ENCODE results near the gene PRMT7. TPM values are rescaled to one million over a fixed set of nuclear protein-coding genes. Genes with fewer than 3 reads are reported as not detected.
A peak's percentile ranks its signal among the peaks of the same experiment; 100 is the strongest.

The PRMT7 gene
- polyA plus RNA-seq, 1 donor (not counting 4 experiments of a cell fraction or from before 2014, with no cell fraction given) = 27.4 TPM

- Histone ChIP-seq H3K36me3 (ENCODE audit: control insufficient read depth in 2 of 2, extremely low read depth in 1 of 2, insufficient read depth in 2 of 2, low read length in 2 of 2) (peaks cover 11 to 24% of the 10 kb centered on the region in 2 experiments), H3K4me1 (ENCODE audit: control insufficient read depth, extremely low read depth, insufficient read depth, low read length) (peaks cover 43% of the 10 kb centered on the region), H3K9me1 (ENCODE audit: control insufficient read depth, extremely low read depth, insufficient read depth, low read length) (peaks cover 18% of the 10 kb centered on the region), H3K4me2 (ENCODE audit: control insufficient read depth, extremely low read depth, insufficient read depth, low read depth, low read length) (no peak overlapping the region), H3K27me3 (ENCODE audit: control insufficient read depth, extremely low read depth, insufficient read depth, low read length) (no peaks in the 10 kb centered on the region), H3K9me3 (ENCODE audit: control insufficient read depth, low read depth, low read length) (no peaks in the 10 kb centered on the region), H3K4me3 (ENCODE audit: control insufficient read depth in 2 of 3, extremely low read depth in 1 of 3, insufficient read depth in 2 of 3, low read depth in 1 of 3, low read length in 3 of 3) (no peak overlapping the region), H3K27ac (ENCODE audit: control insufficient read depth, insufficient read depth, low read length) (no peak overlapping the region), H3K9ac (ENCODE audit: control insufficient read depth, extremely low read depth, insufficient read depth, low read length) (no peak overlapping the region), H2AFZ (ENCODE audit: control insufficient read depth, low read length) (no peak overlapping the region), H4K20me1 (ENCODE audit: control insufficient read depth, extremely low read depth, insufficient read depth, low read length) (peaks cover 20% of the 10 kb centered on the region), H3K79me2 (ENCODE audit: control insufficient read depth, insufficient read depth, low read length) (peaks cover 35% of the 10 kb centered on the region)
- DNase-seq (ENCODE audit: low read depth, low spot score) = no peak
- no peak for FAIRE-seq
- dilution Hi-C loops (cut with MboI; ENCODE audit: extremely low pct_ligation_motif_present, low sequenced_read_pairs) = no loop called here
- TF ChIP-seq EZH2 (IDR thresholded peaks at IDR 0.05; ENCODE audit: low read length) = no peak
- TF ChIP-seq CTCF (optimal IDR thresholded peaks at IDR 0.05 in 1 of 3, IDR thresholded peaks at IDR 0.05 in 1 of 3, conservative IDR thresholded peaks at IDR 0.05 in 1 of 3; ENCODE audit: extremely low read depth in 1 of 3, insufficient read depth in 2 of 3, low read length in 3 of 3) = no peak
Observed at GRCh38 chr16:68274441-68274840, 36.4 kb upstream of the PRMT7 start.

- peak; percentile 66 for FAIRE-seq
- Histone ChIP-seq H3K27ac (ENCODE audit: control insufficient read depth, insufficient read depth, low read length) (no peak overlapping the region), H3K36me3 (ENCODE audit: control insufficient read depth in 2 of 2, extremely low read depth in 1 of 2, insufficient read depth in 2 of 2, low read length in 2 of 2) (peaks cover 14 to 23% of the 10 kb centered on the region in 2 experiments), H3K9me1 (ENCODE audit: control insufficient read depth, extremely low read depth, insufficient read depth, low read length) (peaks cover 18% of the 10 kb centered on the region), H3K4me2 (ENCODE audit: control insufficient read depth, extremely low read depth, insufficient read depth, low read depth, low read length) (peak overlapping the region; percentile 14), H3K4me1 (ENCODE audit: control insufficient read depth, extremely low read depth, insufficient read depth, low read length) (peaks cover 43% of the 10 kb centered on the region), H3K27me3 (ENCODE audit: control insufficient read depth, extremely low read depth, insufficient read depth, low read length) (no peaks in the 10 kb centered on the region), H2AFZ (ENCODE audit: control insufficient read depth, low read length) (no peak overlapping the region), H3K79me2 (ENCODE audit: control insufficient read depth, insufficient read depth, low read length) (peaks cover 27% of the 10 kb centered on the region), H3K9me3 (ENCODE audit: control insufficient read depth, low read depth, low read length) (no peaks in the 10 kb centered on the region), H3K4me3 (ENCODE audit: control insufficient read depth in 2 of 3, extremely low read depth in 1 of 3, insufficient read depth in 2 of 3, low read depth in 1 of 3, low read length in 3 of 3) (no peak overlapping the region), H4K20me1 (ENCODE audit: control insufficient read depth, extremely low read depth, insufficient read depth, low read length) (peaks cover 20% of the 10 kb centered on the region), H3K9ac (ENCODE audit: control insufficient read depth, extremely low read depth, insufficient read depth, low read length) (no peak overlapping the region)
- dilution Hi-C loops (cut with MboI; ENCODE audit: extremely low pct_ligation_motif_present, low sequenced_read_pairs) = no loop called here
- TF ChIP-seq CTCF (optimal IDR thresholded peaks at IDR 0.05 in 1 of 3, IDR thresholded peaks at IDR 0.05 in 1 of 3, conservative IDR thresholded peaks at IDR 0.05 in 1 of 3; ENCODE audit: extremely low read depth in 1 of 3, insufficient read depth in 2 of 3, low read length in 3 of 3) = no peak
- TF ChIP-seq EZH2 (IDR thresholded peaks at IDR 0.05; ENCODE audit: low read length) = no peak
- no peak for DNase-seq (ENCODE audit: low read depth, low spot score)
Observed at GRCh38 chr16:68275611-68276191, 35.1 kb upstream of the PRMT7 start.

Measured in keratinocyte (primary cell).